GM21786 (cell line): ENCODE measurements around the gene SH3PXD2A.

ENCODE experiments used
- ATAC-seq: cut with Tn5 transposase; IDR thresholded peaks from one replicate; pipeline ENCODE4 v1.9.1; 2021; ENCODE audit not compliant: unreplicated experiment

The SH3PXD2A gene

GRCh38 chr10:103593022-103593570 lies 262.3 kb downstream of the SH3PXD2A start:
- no peak for ATAC-seq

DNA sequence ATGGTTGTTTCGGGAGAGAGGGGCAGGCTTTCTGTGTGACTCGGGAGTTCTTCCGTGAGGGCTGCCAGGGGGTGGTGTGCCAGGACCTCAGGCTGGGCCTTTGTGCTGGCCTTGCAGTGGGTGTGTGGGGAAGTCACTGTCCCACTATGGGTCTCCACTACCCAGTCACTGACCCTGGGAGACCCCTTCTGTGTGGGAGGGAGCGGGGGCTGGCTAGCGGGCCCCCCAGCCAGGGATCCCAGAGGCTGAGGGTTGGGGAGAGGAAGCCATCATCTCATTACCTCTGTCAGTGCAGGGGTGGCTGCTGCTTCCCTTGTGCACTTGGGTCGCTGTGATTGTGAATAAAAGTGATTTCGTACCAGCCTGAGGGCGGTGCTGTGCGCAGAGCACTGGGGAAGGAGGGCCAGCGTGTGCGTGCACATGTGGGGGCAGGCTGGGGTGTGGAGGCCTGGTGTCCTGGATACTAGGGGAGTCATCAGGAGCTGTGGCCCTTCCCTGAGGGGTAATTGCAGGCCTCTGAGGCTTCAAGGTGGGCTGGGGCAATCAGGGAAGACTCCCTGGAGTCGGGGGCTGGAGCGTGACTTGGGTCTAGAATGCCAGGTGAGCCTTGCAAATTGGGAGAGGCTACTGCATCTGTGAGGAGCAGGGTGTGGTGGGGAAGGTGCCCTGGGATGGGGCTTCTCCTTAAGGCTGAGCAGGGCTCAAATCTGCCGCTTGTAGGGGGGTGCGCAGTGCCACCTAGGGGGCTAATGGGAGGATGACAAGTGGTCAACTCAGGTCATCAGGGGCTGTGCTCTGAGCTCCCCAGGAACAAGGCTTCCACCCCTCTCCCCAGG lies 263.0 kb downstream of the SH3PXD2A start:
- peak; percentile 66 for ATAC-seq

GRCh38 chr10:103590744-103591291 lies 264.6 kb downstream of the SH3PXD2A start:
- no peak for ATAC-seq

- no peak for ATAC-seq
Observed at GRCh38 chr10:103590060-103590459, 265.3 kb downstream of the SH3PXD2A start.

DNA sequence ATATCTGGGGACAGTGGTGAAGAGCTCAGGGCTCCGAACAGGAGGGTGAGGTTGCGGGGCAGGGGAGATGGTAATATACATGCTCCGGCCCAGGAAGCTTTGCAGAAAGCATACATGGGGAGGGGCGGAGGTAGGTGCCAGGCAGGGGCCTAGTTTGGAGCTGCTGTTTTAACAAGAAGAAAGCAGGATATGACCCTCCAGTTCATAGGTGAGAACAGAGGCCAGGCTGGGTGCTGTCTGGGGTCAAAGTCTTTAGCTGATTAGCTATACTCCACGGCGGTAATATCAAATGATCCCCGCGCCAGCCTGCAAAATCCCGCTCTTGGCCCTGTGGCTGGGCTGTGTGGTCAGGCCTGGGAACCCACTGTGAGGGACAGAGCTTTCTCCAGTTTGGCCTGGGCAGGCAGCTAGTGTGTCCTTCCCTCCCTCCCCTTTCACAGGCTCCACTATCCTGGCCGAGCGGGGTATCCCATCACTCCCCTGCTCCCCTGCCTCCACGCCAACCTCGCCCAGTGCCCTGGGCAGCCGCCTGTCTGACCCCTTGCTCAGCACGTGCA lies 266.2 kb downstream of the SH3PXD2A start:
- ATAC-seq: no peak

DNA sequence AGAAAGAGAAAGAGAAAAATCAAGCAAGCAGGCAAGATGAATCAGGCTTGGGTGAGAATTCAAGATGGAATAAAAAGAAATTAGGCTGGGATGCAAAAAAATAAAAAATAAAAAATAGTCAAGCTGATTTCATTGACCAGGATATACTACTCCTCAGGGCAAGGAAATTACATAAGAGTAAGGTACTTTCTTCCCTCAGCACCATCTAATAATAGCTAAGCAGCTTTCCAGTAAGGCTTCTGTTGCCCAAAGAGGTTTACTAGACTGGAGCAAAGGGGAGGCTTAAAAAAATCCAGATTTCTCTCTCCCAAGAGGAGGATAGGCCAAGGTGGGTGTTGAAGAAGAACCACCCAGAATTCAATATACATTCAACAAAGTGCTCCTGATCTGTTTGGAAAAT lies 268.3 kb downstream of the SH3PXD2A start:
- ATAC-seq: no peak

GRCh38 chr10:103585011-103585405 lies 270.4 kb downstream of the SH3PXD2A start:
- ATAC-seq: no peak

DNA sequence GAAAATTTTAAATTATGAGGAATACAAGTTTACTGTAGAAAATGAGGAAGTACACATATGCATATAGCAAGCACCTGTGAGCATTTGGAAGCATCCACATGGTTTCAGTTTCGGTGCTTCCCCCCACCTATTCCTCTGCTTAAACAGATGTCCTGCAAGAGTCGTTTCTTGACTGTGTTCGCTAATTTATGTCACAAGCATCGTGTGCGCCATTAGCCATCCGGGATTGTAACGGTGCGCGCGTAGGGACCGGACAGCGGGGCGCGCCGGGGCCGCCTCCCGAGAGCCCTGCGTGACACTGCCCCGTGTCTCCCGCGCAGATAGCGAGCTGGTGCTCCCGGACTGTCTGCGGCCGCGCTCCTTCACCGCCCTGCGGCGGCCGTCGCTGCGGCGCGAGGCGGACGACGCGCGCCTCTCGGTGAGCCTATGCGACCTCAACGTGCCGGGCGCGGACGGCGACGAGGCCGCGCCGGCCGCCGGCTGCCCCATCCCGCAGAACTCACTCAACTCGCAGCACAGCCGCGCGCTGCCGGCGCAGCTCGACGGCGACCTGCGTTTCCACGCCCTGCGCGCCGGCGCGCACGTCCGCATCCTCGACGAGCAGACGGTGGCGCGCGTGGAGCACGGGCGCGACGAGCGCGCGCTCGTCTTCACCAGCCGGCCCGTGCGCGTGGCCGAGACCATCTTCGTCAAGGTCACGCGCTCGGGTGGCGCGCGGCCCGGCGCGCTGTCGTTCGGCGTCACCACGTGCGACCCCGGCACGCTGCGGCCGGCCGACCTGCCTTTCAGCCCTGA lies 271.0 kb downstream of the SH3PXD2A start:
- ATAC-seq: no peak

GRCh38 chr10:103583871-103584215 lies 271.5 kb downstream of the SH3PXD2A start:
- ATAC-seq: no peak

- no peak for ATAC-seq
Observed at GRCh38 chr10:103582331-103583123, 272.8 kb downstream of the SH3PXD2A start.

DNA sequence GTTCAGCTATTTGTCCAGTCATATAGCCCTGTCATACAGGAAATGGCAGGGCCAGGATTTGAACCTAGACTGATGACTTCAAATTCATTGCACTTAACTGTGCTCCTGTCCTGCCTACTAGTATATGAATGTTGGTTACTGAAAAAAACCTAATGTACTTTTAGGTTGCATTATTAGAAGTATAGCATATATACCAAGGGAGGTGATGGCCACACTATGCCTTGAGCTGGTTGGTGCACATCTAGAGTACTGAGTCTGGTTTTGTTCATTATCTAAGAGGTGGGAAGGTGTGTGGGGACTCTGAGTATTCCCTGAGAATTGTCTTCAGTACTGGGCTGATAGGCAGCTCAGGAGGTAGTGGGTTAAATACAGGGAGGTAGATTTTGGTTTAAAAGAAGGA lies 273.9 kb downstream of the SH3PXD2A start:
- ATAC-seq: no peak

DNA sequence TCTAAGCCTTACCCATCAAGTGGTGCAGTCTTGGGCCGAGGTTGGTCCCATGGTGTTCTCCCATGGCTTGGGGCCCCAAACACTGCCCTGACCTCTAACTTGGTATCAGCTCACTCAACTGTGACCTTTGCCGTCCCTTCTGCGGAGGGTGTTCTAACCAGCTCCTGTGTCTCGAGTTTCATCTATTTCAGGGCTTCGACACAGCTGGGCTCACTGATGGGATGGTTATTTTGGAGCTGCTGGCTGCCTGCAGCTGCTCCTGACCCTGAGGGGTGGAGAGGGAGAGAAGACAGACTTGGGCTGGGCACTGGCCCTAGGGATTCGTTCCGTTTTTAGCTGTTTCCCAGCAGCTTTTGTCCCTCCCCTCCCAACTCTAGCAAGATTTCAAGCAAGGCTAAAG lies 274.9 kb downstream of the SH3PXD2A start:
- ATAC-seq: no peak

GRCh38 chr10:103580011-103580410 lies 275.4 kb downstream of the SH3PXD2A start:
- ATAC-seq: no peak

GRCh38 chr10:103578782-103579382 lies 276.5 kb downstream of the SH3PXD2A start:
- no peak for ATAC-seq

- ATAC-seq: no peak
Observed at GRCh38 chr10:103576862-103577261, 278.5 kb downstream of the SH3PXD2A start.

GRCh38 chr10:103576076-103576471 lies 279.3 kb downstream of the SH3PXD2A start:
- no peak for ATAC-seq

DNA sequence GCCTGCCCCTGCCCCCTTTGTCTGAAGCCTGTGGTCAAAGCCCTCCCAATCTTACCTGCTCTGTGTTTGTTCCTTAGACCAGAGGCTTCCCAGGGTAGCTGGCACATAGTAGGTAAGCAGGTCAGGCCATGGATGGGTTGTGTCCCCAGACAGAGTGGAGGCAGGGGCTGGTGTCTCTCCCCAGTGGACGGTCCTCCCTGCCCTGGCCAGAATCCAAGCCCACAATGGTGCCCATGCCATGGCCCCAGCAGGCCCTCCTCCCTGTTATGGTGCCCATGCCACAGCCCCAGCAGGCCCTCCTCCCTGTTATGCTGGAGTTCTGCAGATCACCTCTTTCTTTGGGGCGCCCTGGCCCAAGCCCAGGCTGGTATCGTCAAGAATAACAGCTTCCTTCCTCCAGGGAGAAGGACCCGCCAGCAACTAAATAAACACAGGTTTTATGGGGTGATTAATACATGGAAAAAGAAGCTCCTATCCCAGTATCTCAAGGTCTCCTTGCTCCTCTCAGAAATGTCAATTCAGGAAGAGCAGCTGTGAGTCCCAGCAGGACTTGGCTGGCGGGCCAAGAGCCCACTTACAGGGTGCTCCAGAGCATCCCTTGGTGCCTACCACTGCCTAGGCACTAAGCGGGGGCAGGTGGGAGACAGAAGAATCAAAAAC lies 279.8 kb downstream of the SH3PXD2A start:
- ATAC-seq: no peak

- ATAC-seq: no peak
Observed at GRCh38 chr10:103574097-103575061, 281.0 kb downstream of the SH3PXD2A start.

DNA sequence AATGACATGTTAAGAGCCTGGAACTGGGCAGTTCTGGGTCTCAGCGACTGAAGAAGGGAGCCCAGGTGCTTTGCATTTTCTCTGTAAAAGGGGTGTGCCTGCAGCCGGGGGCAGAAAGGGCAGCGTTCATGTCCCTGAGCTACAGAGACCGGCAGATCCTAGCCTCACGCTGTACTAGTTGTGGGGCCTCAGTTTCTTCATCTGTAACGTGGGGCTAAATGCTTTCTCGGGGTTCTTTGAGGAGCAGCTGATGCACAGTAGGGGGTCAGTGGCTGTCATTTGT lies 282.2 kb downstream of the SH3PXD2A start:
- no peak for ATAC-seq
